Right lobe of liver (tissue), 6 donors: ENCODE results near the gene DYNC1I1. TPM values are rescaled to one million over a fixed set of nuclear protein-coding genes. Genes with fewer than 3 reads are reported as not detected.

Experiments used
- ATAC-seq, 4 donors: fragments of 200-7000 bp; cut with Tn5 transposase; one replicate each; pipeline ENCODE4 v1.9.1; 2020; ENCODE audit warnings: mild to moderate bottlenecking in 4 of 4, moderate library complexity in 4 of 4
- DNase-seq, 3 donors: peaks; one replicate each; pipeline ENCODE4 v3.0.0-alpha.2; 2020
- H3K27ac ChIP-seq, 3 donors: fragments of 200-600 bp; one replicate each; pipeline ENCODE4 v1.8.0; 2022
- H3K27me3 ChIP-seq, 2 donors: fragments of 200-600 bp; one replicate each; pipeline ENCODE4 v1.8.0; 2022
- H3K36me3 ChIP-seq, 4 donors: fragments of 200-600 bp; sonication (generic) in 1 of 4; one replicate each; pipeline versions ENCODE4 v1.5.1 to v1.8.0; 2017 to 2022; ENCODE audit warnings: control low read depth in 1 of 4
- H3K4me1 ChIP-seq, 4 donors: fragments of 200-600 bp; sonication (generic) in 1 of 4; one replicate each; pipeline versions ENCODE4 v1.5.1 to v1.8.0; 2017 to 2022; ENCODE audit warnings: control low read depth in 1 of 4
- H3K4me3 ChIP-seq, 3 donors: fragments of 200-600 bp; one replicate each; pipeline ENCODE4 v1.8.0; 2022
- H3K9me3 ChIP-seq, 4 donors: fragments of 200-600 bp; sonication (generic) in 1 of 4; one replicate each; pipeline versions ENCODE4 v1.5.1 to v1.8.0; 2017 to 2022; ENCODE audit warnings: control low read depth in 1 of 4
- CTCF ChIP-seq, 4 donors: fragments of 200-600 bp in 3 of 4; fragments of 450-650 bp in 1 of 4; IDR thresholded peaks; one replicate each; pipeline versions ENCODE4 v1.5.1 to v1.8.0; 2016 to 2022; ENCODE audit warnings: antibody characterized with exemption in 4 of 4, mild to moderate bottlenecking in 2 of 4
- POLR2A ChIP-seq: fragments of 450-650 bp; IDR thresholded peaks from one replicate; pipeline ENCODE4 v1.6.1; 2017; ENCODE audit warnings: antibody characterized with exemption, mild to moderate bottlenecking
- WGBS: methylation state at CpG from one replicate; pipeline ENCODE4 v1.1.6; 2018; ENCODE audit warnings: low coverage, low lambda C conversion rate; ENCODE audit not compliant: insufficient coverage; ENCODE audit errors: missing lambda C conversion rate; 5-methylcytosine and 5-hydroxymethylcytosine counted together
- intact Hi-C, 2 donors: fragments of 100-400 bp; cut with DNase I; formaldehyde crosslinking; loops; one replicate each; pipeline versions ENCODE4 v1.11.2 to v1.14.1; 2022
- total RNA-seq, 6 experiments: library from RNA; depleted of rRNA in 2 of 6; stranded (reverse); fragments of >200 nt in 2 of 6; fragmentation: NEBNext Ultra II Directional in 3 of 6; extraction: Animal tissue kit (Norgen Biotek cat#: 25700) in 3 of 6; gene quantifications; one replicate each; pipeline versions ENCODE4 v1.1.0 to v1.2.4, GENCODE V29; 2016 to 2023
- donor health status: DM: no; HTN: yes; CAD: no.
- donor health status: DM: no; HTN: no; CAD: no.
- donor health status: DM: no; HTN: no; CAD: no.
- donor health status: DM: no; HTN: yes; CAD: no.
- donor health status: DM: no; HTN: yes; CAD: no.

DYNC1I1 gene
- total RNA-seq, 6 experiments from 2014 or later, result 0.09 to 1.1 (median 0.62) TPM

GRCh38 chr7:96052860-96053470, 280.6 kb downstream of the DYNC1I1 start:
- H3K9me3 ChIP-seq, result no peaks in the 10 kb centered on the region
- no peak overlapping the region for H3K4me3 ChIP-seq
- intact Hi-C loops, result no loop called here
- no peaks in the 10 kb centered on the region for H3K27me3 ChIP-seq
- 61% methylated on average over 4 of the region's 4 CpGs for WGBS
- H3K36me3 ChIP-seq, result no peaks in the 10 kb centered on the region
- no peak for TF ChIP-seq CTCF (IDR thresholded peaks at IDR 0.05)
- TF ChIP-seq POLR2A, result no peak
- no peak overlapping the region for H3K27ac ChIP-seq
- ATAC-seq, result no peak
- H3K4me1 ChIP-seq, result no peaks in the 10 kb centered on the region
- DNase-seq, result no peak

GRCh38 chr7:96055717-96056116, 283.4 kb downstream of the DYNC1I1 start:
- no peak for TF ChIP-seq CTCF (IDR thresholded peaks at IDR 0.05)
- WGBS, result 88% methylated on average over 1 of the region's 1 CpG

GRCh38 chr7:96059075-96059474, 286.7 kb downstream of the DYNC1I1 start:
- no peak overlapping the region for H3K27ac ChIP-seq
- peaks cover 0 to 5% (median 0%) of the 10 kb centered on the region in 4 donors for H3K9me3 ChIP-seq
- TF ChIP-seq POLR2A, result no peak
- no peaks in the 10 kb centered on the region for H3K36me3 ChIP-seq
- 29% methylated on average over 1 of the region's 1 CpG for WGBS
- DNase-seq, result no peak
- peaks cover 0 to 6% (median 0%) of the 10 kb centered on the region in 4 donors for H3K4me1 ChIP-seq
- no peak for ATAC-seq
- H3K4me3 ChIP-seq, result no peak overlapping the region
- H3K27me3 ChIP-seq, result no peaks in the 10 kb centered on the region
- intact Hi-C loops, result no loop called here

More at GRCh38 chr7:96055717-96056116, 283.4 kb downstream of the DYNC1I1 start:
- Histone ChIP-seq H3K27ac (no peak overlapping the region), H3K4me3 (no peak overlapping the region), H3K9me3 (peaks cover 0 to 5% (median 0%) of the 10 kb centered on the region in 4 donors), H3K4me1 (no peaks in the 10 kb centered on the region), H3K36me3 (no peaks in the 10 kb centered on the region), H3K27me3 (no peaks in the 10 kb centered on the region)
- ATAC-seq (no peak), DNase-seq (no peak)
- intact Hi-C loops, result no loop called here

DNA sequence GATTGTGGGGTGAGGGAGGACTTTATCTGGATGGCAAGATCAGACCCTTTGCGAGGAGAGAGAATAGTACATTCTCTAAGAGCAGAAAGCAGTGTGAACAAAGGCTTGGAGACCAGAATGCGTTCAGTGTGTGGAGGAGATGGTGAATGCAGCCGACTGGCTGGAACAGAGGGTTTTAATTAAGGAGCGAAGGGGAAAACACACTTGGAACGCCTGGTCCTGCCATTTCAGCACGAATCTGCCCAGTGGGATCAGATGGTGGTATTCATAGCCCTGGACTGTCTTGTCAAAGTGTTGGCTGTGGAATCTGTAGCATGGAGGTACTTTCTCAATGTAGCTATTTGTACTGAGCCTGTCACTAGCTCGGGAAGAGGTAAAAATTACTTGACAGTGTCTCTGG, 288.7 kb downstream of the DYNC1I1 start:
- H3K27ac ChIP-seq, result no peak overlapping the region
- H3K27me3 ChIP-seq, result no peaks in the 10 kb centered on the region
- ATAC-seq (no peak), DNase-seq (no peak)
- no peaks in the 10 kb centered on the region for H3K36me3 ChIP-seq
- no peak for TF ChIP-seq POLR2A
- TF ChIP-seq CTCF (IDR thresholded peaks at IDR 0.05), result no peak
- intact Hi-C loops, result no loop called here
- H3K9me3 ChIP-seq, result peaks cover 0 to 5% (median 0%) of the 10 kb centered on the region in 4 donors
- WGBS, result 67% methylated on average over 7 of the region's 7 CpGs
- no peak overlapping the region for H3K4me3 ChIP-seq
- H3K4me1 ChIP-seq, result peaks cover 0 to 6% (median 0%) of the 10 kb centered on the region in 4 donors

GRCh38 chr7:96061844-96062243, 289.5 kb downstream of the DYNC1I1 start:
- Histone ChIP-seq H3K4me1 (peaks cover 0 to 6% (median 0%) of the 10 kb centered on the region in 4 donors), H3K9me3 (peaks cover 0 to 5% (median 0%) of the 10 kb centered on the region in 4 donors), H3K27me3 (no peaks in the 10 kb centered on the region), H3K4me3 (no peak overlapping the region), H3K27ac (no peak overlapping the region), H3K36me3 (no peaks in the 10 kb centered on the region)
- DNase-seq, result peak in 2 of 3 donors; percentile 56 to 58
- no peak for TF ChIP-seq CTCF (IDR thresholded peaks at IDR 0.05)
- no peak for TF ChIP-seq POLR2A
- 6% methylated on average over 4 of the region's 4 CpGs for WGBS
- intact Hi-C loops, result no loop called here
- peak; percentile 65 to 89 (median 78) for ATAC-seq
